Activated naive CD4-positive, alpha-beta T cell treated with anti-CD3 and anti-CD28 coated beads, Interleukin-2, amount 50 U/mL, for 24 hours (primary cell): Measurements from ENCODE around the gene PLXNA2.

Experiments used
- H3K27ac Mint-ChIP-seq: one replicate; pipeline ENCODE4 v1.8.0; 2021; ENCODE audit warnings: mild to moderate bottlenecking, mixed read lengths
- H3K27me3 Mint-ChIP-seq: one replicate; pipeline ENCODE4 v1.8.0; 2021; ENCODE audit warnings: mixed read lengths
- H3K36me3 Mint-ChIP-seq: one replicate; pipeline ENCODE4 v1.8.0; 2021; ENCODE audit warnings: mixed read lengths
- H3K4me1 Mint-ChIP-seq: one replicate; pipeline ENCODE4 v1.8.0; 2021; ENCODE audit warnings: mixed read lengths
- H3K4me3 Mint-ChIP-seq: one replicate; pipeline ENCODE4 v1.8.0; 2021; ENCODE audit warnings: mild to moderate bottlenecking, mixed read lengths
- H3K9me3 Mint-ChIP-seq: one replicate; pipeline ENCODE4 v1.8.0; 2021; ENCODE audit warnings: mixed read lengths

The PLXNA2 gene

GRCh38 chr1:208252836-208253576 is 8.8 kb upstream of the PLXNA2 start:
- H3K36me3 Mint-ChIP-seq = no peaks in the 10 kb centered on the region
- H3K9me3 Mint-ChIP-seq = no peaks in the 10 kb centered on the region
- peaks cover 23% of the 10 kb centered on the region for H3K27me3 Mint-ChIP-seq
- H3K4me1 Mint-ChIP-seq = no peaks in the 10 kb centered on the region
- no peak overlapping the region for H3K4me3 Mint-ChIP-seq
- H3K27ac Mint-ChIP-seq = no peak overlapping the region

- Mint-ChIP-seq H3K27ac (peak overlapping the region; percentile 26), H3K36me3 (no peaks in the 10 kb centered on the region), H3K27me3 (peaks cover 19% of the 10 kb centered on the region), H3K4me3 (no peak overlapping the region), H3K9me3 (no peaks in the 10 kb centered on the region), H3K4me1 (no peaks in the 10 kb centered on the region)
Measured at GRCh38 chr1:208251911-208252835, 8.0 kb upstream of the PLXNA2 start.

GRCh38 chr1:208251015-208251414 is 6.8 kb upstream of the PLXNA2 start:
- Mint-ChIP-seq H3K9me3 (no peaks in the 10 kb centered on the region), H3K36me3 (no peaks in the 10 kb centered on the region), H3K4me3 (no peak overlapping the region), H3K27ac (no peak overlapping the region), H3K4me1 (no peaks in the 10 kb centered on the region), H3K27me3 (peaks cover 18% of the 10 kb centered on the region)

DNA sequence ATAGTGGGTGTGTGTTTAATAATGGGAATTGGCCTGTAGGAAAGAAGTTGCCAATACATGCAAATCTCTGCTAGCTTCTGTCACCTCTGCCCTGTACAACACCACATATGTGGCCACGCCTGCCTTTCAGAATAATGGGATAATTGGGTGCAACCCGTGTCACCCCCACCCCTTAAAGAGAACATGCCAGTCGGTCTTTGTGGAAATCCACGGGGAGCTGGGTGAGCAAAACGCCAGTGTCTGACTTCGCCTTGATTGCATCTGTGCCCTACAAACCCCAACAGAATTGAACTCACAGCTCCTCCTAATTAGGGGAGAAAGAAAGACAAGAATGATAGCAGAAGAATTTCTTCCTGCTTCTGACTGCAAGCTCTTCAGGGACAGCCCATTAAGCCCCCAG is 6.4 kb upstream of the PLXNA2 start:
- Mint-ChIP-seq H3K9me3 (no peaks in the 10 kb centered on the region), H3K27me3 (peaks cover 18% of the 10 kb centered on the region), H3K36me3 (no peaks in the 10 kb centered on the region), H3K4me3 (no peak overlapping the region), H3K27ac (no peak overlapping the region), H3K4me1 (no peaks in the 10 kb centered on the region)

DNA sequence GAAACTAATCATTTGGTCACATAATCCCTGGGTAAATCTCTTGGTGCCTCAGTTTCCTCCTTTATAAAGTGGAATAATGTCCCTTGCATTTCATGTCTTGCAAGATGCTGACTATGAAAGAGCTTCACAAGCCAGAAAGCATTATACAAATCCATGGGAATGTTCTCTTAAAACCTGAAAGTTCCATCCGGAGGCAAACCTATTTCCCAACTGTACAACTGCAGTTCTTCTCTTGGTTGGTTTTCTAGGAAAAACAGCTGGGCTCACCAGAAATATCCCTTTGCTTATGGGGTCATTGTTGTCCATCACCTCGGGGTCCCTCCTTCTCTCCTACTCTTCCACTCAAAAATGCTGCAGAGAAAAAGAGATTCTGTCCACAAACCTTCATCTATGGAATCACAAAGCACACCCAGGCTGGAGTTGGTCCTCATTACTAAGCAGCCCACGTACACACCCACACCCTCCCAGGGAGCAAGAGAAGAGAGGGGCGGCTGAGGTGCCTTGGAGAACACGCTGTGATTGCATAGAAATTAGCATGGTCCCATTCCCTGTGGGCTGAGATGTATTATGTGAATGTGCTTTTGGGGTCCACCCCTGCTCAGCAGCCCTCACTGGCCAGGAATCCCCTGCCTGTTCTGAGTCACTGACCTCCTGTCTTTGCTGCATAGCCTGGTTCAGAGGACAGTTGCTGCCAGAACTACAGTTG is 5.0 kb upstream of the PLXNA2 start:
- no peaks in the 10 kb centered on the region for H3K36me3 Mint-ChIP-seq
- no peak overlapping the region for H3K27ac Mint-ChIP-seq
- peaks cover 14% of the 10 kb centered on the region for H3K27me3 Mint-ChIP-seq
- H3K4me3 Mint-ChIP-seq = no peak overlapping the region
- H3K4me1 Mint-ChIP-seq = peaks cover 11% of the 10 kb centered on the region
- H3K9me3 Mint-ChIP-seq = no peaks in the 10 kb centered on the region

DNA sequence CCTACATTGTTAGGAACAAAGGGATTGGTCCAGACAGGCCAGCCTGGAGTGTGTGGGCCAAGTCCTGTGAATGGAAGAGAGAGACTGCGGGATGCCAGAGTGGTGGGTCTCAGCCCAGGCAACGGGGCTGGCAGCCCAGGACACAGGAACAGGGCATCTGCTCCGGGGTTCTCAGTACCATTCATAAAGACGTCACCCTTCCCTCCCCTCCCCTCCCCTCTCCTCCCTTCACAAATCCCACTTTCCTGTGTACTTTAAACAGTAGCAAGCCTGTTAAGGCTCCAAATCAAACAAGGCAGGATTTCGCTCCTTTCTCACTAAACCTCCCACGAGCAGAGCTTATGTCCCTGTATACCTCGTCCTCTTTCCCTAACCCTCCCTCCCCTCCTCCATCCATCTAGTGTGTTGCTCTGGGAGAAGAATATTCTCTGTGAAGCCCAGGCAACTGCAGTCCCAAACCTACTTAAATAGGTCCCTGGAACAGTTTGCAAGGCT is 4.2 kb upstream of the PLXNA2 start:
- H3K4me3 Mint-ChIP-seq = no peak overlapping the region

GRCh38 chr1:208247696-208248095 is 3.5 kb upstream of the PLXNA2 start:
- H3K9me3 Mint-ChIP-seq = no peaks in the 10 kb centered on the region
- H3K36me3 Mint-ChIP-seq = no peaks in the 10 kb centered on the region
- H3K27ac Mint-ChIP-seq = no peak overlapping the region
- H3K27me3 Mint-ChIP-seq = peaks cover 10% of the 10 kb centered on the region
- H3K4me1 Mint-ChIP-seq = peaks cover 11% of the 10 kb centered on the region
- H3K4me3 Mint-ChIP-seq = no peak overlapping the region

More for the DNA sequence above, 4.2 kb upstream of the PLXNA2 start:
- H3K9me3 Mint-ChIP-seq = no peaks in the 10 kb centered on the region
- H3K4me1 Mint-ChIP-seq = peaks cover 11% of the 10 kb centered on the region
- H3K27ac Mint-ChIP-seq = no peak overlapping the region
- no peaks in the 10 kb centered on the region for H3K36me3 Mint-ChIP-seq
- H3K27me3 Mint-ChIP-seq = peaks cover 12% of the 10 kb centered on the region

DNA sequence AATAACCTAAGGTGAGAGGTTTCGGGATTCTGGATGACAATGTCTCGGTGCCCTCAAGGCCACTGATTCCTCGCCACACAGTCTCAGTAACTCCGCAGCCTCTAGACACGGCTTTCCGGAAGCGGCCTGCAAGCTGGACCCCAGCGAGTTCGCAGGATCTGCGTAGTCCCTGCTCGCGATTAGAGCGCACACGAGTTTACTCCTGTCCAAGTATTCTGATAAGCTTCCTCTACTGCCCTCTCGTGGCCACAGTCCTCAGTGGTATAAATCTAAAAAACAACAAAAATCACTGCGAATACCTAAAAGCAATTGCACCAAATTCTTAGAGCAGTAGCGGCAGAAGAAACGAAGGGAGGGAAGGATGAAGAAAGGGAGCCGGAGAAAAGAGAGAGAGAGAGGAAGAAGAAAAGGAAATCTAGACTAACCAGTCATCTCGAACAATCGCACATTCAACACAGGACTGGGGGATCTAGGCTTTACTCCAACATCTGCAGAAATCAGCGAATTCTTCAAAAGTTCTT is 1.1 kb upstream of the PLXNA2 start:
- no peaks in the 10 kb centered on the region for H3K9me3 Mint-ChIP-seq
- peaks cover 11% of the 10 kb centered on the region for H3K4me1 Mint-ChIP-seq
- H3K4me3 Mint-ChIP-seq = peak overlapping the region; percentile 77
- H3K36me3 Mint-ChIP-seq = no peaks in the 10 kb centered on the region
- peaks cover 18% of the 10 kb centered on the region for H3K27me3 Mint-ChIP-seq
- no peak overlapping the region for H3K27ac Mint-ChIP-seq

DNA sequence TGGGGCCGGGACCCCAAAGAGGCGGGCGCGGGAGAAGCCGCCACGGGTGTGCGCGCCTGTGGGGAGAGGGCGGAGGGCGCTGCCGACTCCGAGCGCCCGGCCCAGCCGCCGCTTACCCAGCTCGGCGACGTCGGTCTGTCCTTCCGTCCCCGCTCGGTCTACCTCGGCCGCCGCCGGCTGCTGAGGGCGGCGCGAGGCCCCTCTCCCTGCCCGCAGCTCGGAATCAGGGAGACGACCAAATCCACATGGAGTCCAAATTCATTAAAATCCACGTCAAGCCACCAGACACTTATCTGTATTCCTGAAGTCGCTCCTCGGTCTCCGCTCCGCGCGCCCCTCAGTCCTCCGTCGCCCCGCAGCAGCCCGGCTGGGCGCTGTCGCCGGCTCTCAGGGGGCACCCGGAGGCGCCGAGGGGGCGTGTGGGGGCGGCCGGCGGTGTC is 637 bp downstream of the PLXNA2 start:
- H3K36me3 Mint-ChIP-seq = no peaks in the 10 kb centered on the region
- H3K27me3 Mint-ChIP-seq = peaks cover 18% of the 10 kb centered on the region
- no peak overlapping the region for H3K27ac Mint-ChIP-seq
- no peaks in the 10 kb centered on the region for H3K9me3 Mint-ChIP-seq
- H3K4me1 Mint-ChIP-seq = peaks cover 11% of the 10 kb centered on the region
- H3K4me3 Mint-ChIP-seq = peak overlapping the region; percentile 88

GRCh38 chr1:208242941-208243526 is 1.1 kb downstream of the PLXNA2 start:
- Mint-ChIP-seq H3K36me3 (no peaks in the 10 kb centered on the region), H3K4me1 (peaks cover 11% of the 10 kb centered on the region), H3K27ac (no peak overlapping the region), H3K4me3 (peak overlapping the region; percentile 77), H3K9me3 (no peaks in the 10 kb centered on the region), H3K27me3 (peaks cover 22% of the 10 kb centered on the region)

DNA sequence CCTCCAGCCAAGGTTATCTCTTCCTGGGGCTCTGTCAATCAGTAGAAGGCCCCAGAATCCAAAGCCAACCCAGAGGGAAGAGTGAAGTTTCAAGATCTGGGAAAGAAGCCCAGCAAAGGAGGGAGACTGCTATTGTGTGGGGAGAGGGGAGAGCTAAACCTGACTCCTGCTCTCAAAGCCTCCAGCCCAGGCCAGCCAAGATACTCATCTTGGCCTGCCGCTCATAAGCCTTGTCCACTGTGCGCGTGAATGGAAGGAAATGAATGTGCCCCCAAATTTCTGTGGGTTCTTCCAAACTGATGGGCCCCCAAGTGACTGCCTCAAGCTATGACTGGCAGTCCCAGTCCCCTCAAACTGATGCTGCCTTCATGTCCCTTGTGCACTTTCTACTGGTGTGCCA is 2.0 kb downstream of the PLXNA2 start:
- H3K27me3 Mint-ChIP-seq = peaks cover 26% of the 10 kb centered on the region
- peak overlapping the region; percentile 77 for H3K4me3 Mint-ChIP-seq
- H3K4me1 Mint-ChIP-seq = peaks cover 11% of the 10 kb centered on the region
- no peaks in the 10 kb centered on the region for H3K9me3 Mint-ChIP-seq
- H3K36me3 Mint-ChIP-seq = no peaks in the 10 kb centered on the region
- no peak overlapping the region for H3K27ac Mint-ChIP-seq

GRCh38 chr1:208241512-208241911 is 2.7 kb downstream of the PLXNA2 start:
- Mint-ChIP-seq H3K9me3 (no peaks in the 10 kb centered on the region), H3K27ac (no peak overlapping the region), H3K4me1 (peaks cover 17% of the 10 kb centered on the region), H3K4me3 (peak overlapping the region; percentile 45), H3K27me3 (peaks cover 29% of the 10 kb centered on the region), H3K36me3 (no peaks in the 10 kb centered on the region)

- no peak overlapping the region for H3K27ac Mint-ChIP-seq
- H3K4me1 Mint-ChIP-seq = peaks cover 22% of the 10 kb centered on the region
- peaks cover 29% of the 10 kb centered on the region for H3K27me3 Mint-ChIP-seq
- H3K9me3 Mint-ChIP-seq = no peaks in the 10 kb centered on the region
- H3K36me3 Mint-ChIP-seq = no peaks in the 10 kb centered on the region
- no peak overlapping the region for H3K4me3 Mint-ChIP-seq
Measured at GRCh38 chr1:208240662-208241355, 3.4 kb downstream of the PLXNA2 start.

GRCh38 chr1:208239473-208240381 is 4.5 kb downstream of the PLXNA2 start:
- Mint-ChIP-seq H3K27ac (no peak overlapping the region), H3K9me3 (no peaks in the 10 kb centered on the region), H3K36me3 (no peaks in the 10 kb centered on the region), H3K4me3 (no peak overlapping the region), H3K27me3 (peaks cover 31% of the 10 kb centered on the region), H3K4me1 (peaks cover 21% of the 10 kb centered on the region)
